HG02884 (cell line): ENCODE results near the gene RAB11A.

Source experiments
- ATAC-seq: cut with Tn5 transposase; IDR thresholded peaks from one replicate; pipeline ENCODE4 v1.9.1; 2021; ENCODE audit warnings: mild to moderate bottlenecking, moderate library complexity; ENCODE audit not compliant: unreplicated experiment

RAB11A gene

GRCh38 chr15:65869126-65869953 is at the start of gene RAB11A:
RAB11A (plus strand) TSS chr15:65869491; CDS start chr15:65869586, 95 bp downstream.
- ATAC-seq = peak; percentile 78

- no peak for ATAC-seq
Observed at GRCh38 chr15:65819563-65819960, 49.7 kb upstream of the RAB11A start.

GRCh38 chr15:65821070-65821469 is 48.2 kb upstream of the RAB11A start:
- no peak for ATAC-seq

- ATAC-seq = no peak
Observed at GRCh38 chr15:65822316-65822715, 47.0 kb upstream of the RAB11A start.

GRCh38 chr15:65824031-65824743 is 45.1 kb upstream of the RAB11A start:
- no peak for ATAC-seq

- no peak for ATAC-seq
Observed at GRCh38 chr15:65824941-65825544, 44.2 kb upstream of the RAB11A start.

GRCh38 chr15:65827065-65827464 is 42.2 kb upstream of the RAB11A start:
- no peak for ATAC-seq

GRCh38 chr15:65828585-65828984 is 40.7 kb upstream of the RAB11A start:
- no peak for ATAC-seq

GRCh38 chr15:65829130-65829764 is 40.0 kb upstream of the RAB11A start:
- ATAC-seq = no peak

- no peak for ATAC-seq
Observed at GRCh38 chr15:65832549-65833364, 36.5 kb upstream of the RAB11A start.

GRCh38 chr15:65833501-65834205 is 35.6 kb upstream of the RAB11A start:
- no peak for ATAC-seq

GRCh38 chr15:65834603-65835282 is 34.5 kb upstream of the RAB11A start:
- no peak for ATAC-seq

GRCh38 chr15:65835447-65835846 is 33.8 kb upstream of the RAB11A start:
- ATAC-seq = no peak

GRCh38 chr15:65836665-65837064 is 32.6 kb upstream of the RAB11A start:
- ATAC-seq = no peak

- ATAC-seq = no peak
Observed at GRCh38 chr15:65837301-65838294, 31.7 kb upstream of the RAB11A start.

- no peak for ATAC-seq
Observed at GRCh38 chr15:65839354-65839901, 29.9 kb upstream of the RAB11A start.

GRCh38 chr15:65839985-65840384 is 29.3 kb upstream of the RAB11A start:
- no peak for ATAC-seq
